HepG2 (cell line): ENCODE results near the gene COX4I2. TPM values are rescaled to one million over a fixed set of nuclear protein-coding genes. Genes with fewer than 3 reads are reported as not detected.

Experiments used
- BRD4 ChIP-seq: sonication (generic); formaldehyde crosslinking; IDR thresholded peaks from 2 replicates; pipeline ENCODE4 v1.4.0; 2020; ENCODE audit warnings: missing genetic modification reagents
- CREM ChIP-seq, 2 experiments: sonication (generic) in 1 of 2; formaldehyde crosslinking in 1 of 2; IDR thresholded peaks; 2 replicates each; pipeline versions ENCODE4 v1.4.0 to v1.6.1; 2016 to 2020; ENCODE audit warnings: antibody characterized with exemption in 1 of 2, mild to moderate bottlenecking in 1 of 2, missing genetic modification reagents in 1 of 2
- GZF1 ChIP-seq: sonication (generic); formaldehyde crosslinking; IDR thresholded peaks from 2 replicates; pipeline ENCODE4 v1.5.1; 2020; ENCODE audit warnings: mild to moderate bottlenecking, missing genetic modification reagents
- IRF2 ChIP-seq: IDR thresholded peaks from 2 replicates; pipeline ENCODE4 v1.6.1; 2018; ENCODE audit warnings: missing genetic modification reagents, missing compliant biosample characterization
- JARID2 ChIP-seq: sonication (generic); formaldehyde crosslinking; IDR thresholded peaks from 2 replicates; pipeline ENCODE4 v1.8.1; 2023; ENCODE audit warnings: missing genetic modification reagents, inconsistent platforms; ENCODE audit not compliant: insufficient replicate concordance
- KLF15 ChIP-seq: sonication (generic); formaldehyde crosslinking; IDR thresholded peaks from 2 replicates; pipeline ENCODE4 v1.8.1; 2023; ENCODE audit warnings: borderline replicate concordance, mild to moderate bottlenecking, inconsistent platforms, missing genetic modification reagents, mixed read lengths
- KMT2A ChIP-seq: sonication (generic); formaldehyde crosslinking; IDR thresholded peaks from 2 replicates; pipeline ENCODE4 v1.4.0; 2020; ENCODE audit warnings: missing genetic modification reagents
- PHB2 ChIP-seq: fragments of 450-650 bp; IDR thresholded peaks from 2 replicates; pipeline ENCODE4 v1.6.1; 2018; ENCODE audit not compliant: partially characterized antibody
- RBM22 ChIP-seq: fragments of 200-400 bp; formaldehyde crosslinking; optimal IDR thresholded peaks from 2 replicates; pipeline ENCODE3; 2017; ENCODE audit warnings: mild to moderate bottlenecking, low read length, moderate library complexity
- RCOR2 ChIP-seq: IDR thresholded peaks from 2 replicates; pipeline ENCODE4 v1.6.1; 2016; ENCODE audit warnings: missing biosample characterization, missing genetic modification reagents
- SAFB2 ChIP-seq: sonication (generic); formaldehyde crosslinking; IDR thresholded peaks from 2 replicates; pipeline ENCODE4 v1.5.1; 2020; ENCODE audit warnings: missing genetic modification reagents, low read depth, mild to moderate bottlenecking, borderline replicate concordance
- ZBTB20 ChIP-seq: sonication (generic); formaldehyde crosslinking; IDR thresholded peaks from 2 replicates; pipeline ENCODE4 v1.8.1; 2023; ENCODE audit warnings: missing genetic modification reagents, low read depth, mild to moderate bottlenecking, borderline replicate concordance
- ZNF354B ChIP-seq: sonication (generic); formaldehyde crosslinking; IDR thresholded peaks from 2 replicates; pipeline ENCODE4 v1.8.0; 2022; ENCODE audit warnings: mild to moderate bottlenecking, missing genetic modification reagents
- ZNF44 ChIP-seq: sonication (generic); formaldehyde crosslinking; IDR thresholded peaks from 2 replicates; pipeline ENCODE4 v1.5.1; 2020; ENCODE audit warnings: mild to moderate bottlenecking, missing genetic modification reagents
- ZNF790 ChIP-seq: sonication (generic); formaldehyde crosslinking; IDR thresholded peaks from 2 replicates; pipeline ENCODE4 v1.8.0; 2022; ENCODE audit warnings: missing genetic modification reagents, mild to moderate bottlenecking, borderline replicate concordance
- polyA plus RNA-seq, 8 experiments: library from polyadenylated mRNA; depleted of rRNA in 3 of 8; stranded (reverse) in 7 of 8; unstranded in 1 of 8; fragments of >200 nt; fragmentation: Illumina TruSeq in 4 of 8; extraction: Trizol in 4 of 8; gene quantifications; 2 replicates each; pipeline versions ENCODE4 v1.2.1 to v1.2.3, GENCODE V29; 2011 to 2016; ENCODE audit warnings: low read depth in 4 of 8, missing spikeins in 1 of 8, mixed read lengths in 1 of 8; ENCODE audit not compliant: insufficient read depth in 1 of 8
- total RNA-seq, 5 experiments: library from RNA; depleted of rRNA; stranded (reverse); fragments of >200 nt; fragmentation: Illumina TruSeq; extraction: Trizol; gene quantifications; 2 replicates each; pipeline ENCODE4 v1.2.3, GENCODE V29; 2016; ENCODE audit warnings: low read depth in 1 of 5
- TF ChIP-seq, protein P1 (sequence below): sonication (generic); formaldehyde crosslinking; IDR thresholded peaks from 2 replicates; pipeline ENCODE4 v1.4.0; 2020; ENCODE audit warnings: low read depth, mild to moderate bottlenecking, missing genetic modification reagents
- TF ChIP-seq, protein P2 (sequence below): sonication (generic); formaldehyde crosslinking; IDR thresholded peaks from 2 replicates; pipeline ENCODE4 v1.5.0; 2020; ENCODE audit warnings: mild to moderate bottlenecking, missing genetic modification reagents, moderate library complexity
- TF ChIP-seq, protein P3 (sequence below), 2 experiments: sonication (generic) in 1 of 2; formaldehyde crosslinking in 1 of 2; IDR thresholded peaks; 2 replicates each; pipeline versions ENCODE4 v1.4.0 to v1.6.1; 2016 to 2020; ENCODE audit warnings: borderline replicate concordance in 1 of 2, low read depth in 1 of 2, mild to moderate bottlenecking in 1 of 2, missing genetic modification reagents in 1 of 2

COX4I2 gene
- total and polyA plus RNA-seq, 2 of the 13 experiments (the other 11 are each of a cell fraction or from before 2014, with no cell fraction given), result 1.1 TPM; not detected in 1

DNA sequence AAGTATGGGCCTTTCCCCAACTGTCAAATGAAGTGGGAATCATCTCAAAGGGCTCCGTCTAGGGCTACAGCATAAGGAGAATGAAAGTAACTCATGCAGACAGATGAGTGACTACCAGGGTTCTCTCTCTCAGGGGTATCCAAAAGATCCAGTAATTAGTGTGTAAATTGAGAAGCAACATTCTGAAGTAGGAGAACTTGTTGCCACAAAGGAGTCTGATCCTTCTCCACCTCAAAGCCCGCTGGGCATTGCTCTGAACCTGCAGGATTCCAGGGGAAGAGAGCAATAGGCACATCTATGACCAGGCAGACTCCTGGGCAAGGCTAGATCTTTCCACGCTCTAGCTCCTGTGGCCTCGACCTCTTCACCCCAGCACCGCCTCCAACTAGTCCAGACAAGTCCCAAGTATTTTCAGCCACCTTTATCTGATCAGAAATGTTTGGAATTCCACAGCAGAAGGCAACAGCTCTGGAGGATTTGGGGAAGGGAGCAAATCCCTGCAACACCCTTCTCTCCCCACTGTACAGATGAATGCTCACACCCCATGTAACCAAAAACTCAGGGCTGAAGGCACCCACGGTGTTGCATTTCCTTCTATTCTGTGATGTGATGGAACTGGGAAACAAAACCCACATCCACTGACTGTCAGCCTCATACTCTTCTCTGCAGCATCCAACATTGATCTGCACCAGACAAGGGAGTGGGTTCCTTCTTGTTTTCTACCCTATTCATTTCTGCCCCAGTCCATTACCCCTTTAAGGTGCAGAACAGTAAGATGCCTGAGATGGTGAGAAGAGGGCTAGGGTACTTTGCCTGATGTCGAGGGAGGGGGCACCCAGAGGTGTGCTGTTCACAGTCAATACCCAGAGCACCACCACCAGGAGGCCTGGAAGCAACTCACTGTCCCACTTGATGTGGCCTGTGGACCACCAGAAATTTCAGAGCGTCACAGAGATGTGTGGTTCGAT lies 41.0 kb downstream of the COX4I2 start (continued):
- TF ChIP-seq CREM (IDR thresholded peaks at IDR 0.05), result peak; percentile 57; the same call in 1 of the 2 replicates
- TF ChIP-seq CREM (CRISPR knock-in tag; IDR thresholded peaks at IDR 0.05), result no peak
- TF ChIP-seq IRF2 (CRISPR knock-in tag), result peak; percentile 61; the same call in 1 of the 2 replicates
- no peak for TF ChIP-seq JARID2 (CRISPR knock-in tag)
- TF ChIP-seq, protein P1, sequence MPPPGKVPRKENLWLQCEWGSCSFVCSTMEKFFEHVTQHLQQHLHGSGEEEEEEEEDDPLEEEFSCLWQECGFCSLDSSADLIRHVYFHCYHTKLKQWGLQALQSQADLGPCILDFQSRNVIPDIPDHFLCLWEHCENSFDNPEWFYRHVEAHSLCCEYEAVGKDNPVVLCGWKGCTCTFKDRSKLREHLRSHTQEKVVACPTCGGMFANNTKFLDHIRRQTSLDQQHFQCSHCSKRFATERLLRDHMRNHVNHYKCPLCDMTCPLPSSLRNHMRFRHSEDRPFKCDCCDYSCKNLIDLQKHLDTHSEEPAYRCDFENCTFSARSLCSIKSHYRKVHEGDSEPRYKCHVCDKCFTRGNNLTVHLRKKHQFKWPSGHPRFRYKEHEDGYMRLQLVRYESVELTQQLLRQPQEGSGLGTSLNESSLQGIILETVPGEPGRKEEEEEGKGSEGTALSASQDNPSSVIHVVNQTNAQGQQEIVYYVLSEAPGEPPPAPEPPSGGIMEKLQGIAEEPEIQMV (CRISPR knock-in tag), result no peak
- no peak for TF ChIP-seq BRD4
- TF ChIP-seq ZNF354B (CRISPR knock-in tag), result no peak
- TF ChIP-seq KMT2A (CRISPR knock-in tag), result peak; percentile 65; the same call in 1 of the 2 replicates
- TF ChIP-seq KLF15 (CRISPR knock-in tag), result no peak
- 0 out of 2 replicates have a peak, but pooled peaks have one; percentile 21 for TF ChIP-seq ZBTB20 (CRISPR knock-in tag)
- TF ChIP-seq RCOR2 (CRISPR knock-in tag), result 0 out of 2 replicates have a peak, but pooled peaks have one; percentile 16
- peak; percentile 53 for TF ChIP-seq RBM22
- no peak for TF ChIP-seq PHB2
- TF ChIP-seq, protein P2, sequence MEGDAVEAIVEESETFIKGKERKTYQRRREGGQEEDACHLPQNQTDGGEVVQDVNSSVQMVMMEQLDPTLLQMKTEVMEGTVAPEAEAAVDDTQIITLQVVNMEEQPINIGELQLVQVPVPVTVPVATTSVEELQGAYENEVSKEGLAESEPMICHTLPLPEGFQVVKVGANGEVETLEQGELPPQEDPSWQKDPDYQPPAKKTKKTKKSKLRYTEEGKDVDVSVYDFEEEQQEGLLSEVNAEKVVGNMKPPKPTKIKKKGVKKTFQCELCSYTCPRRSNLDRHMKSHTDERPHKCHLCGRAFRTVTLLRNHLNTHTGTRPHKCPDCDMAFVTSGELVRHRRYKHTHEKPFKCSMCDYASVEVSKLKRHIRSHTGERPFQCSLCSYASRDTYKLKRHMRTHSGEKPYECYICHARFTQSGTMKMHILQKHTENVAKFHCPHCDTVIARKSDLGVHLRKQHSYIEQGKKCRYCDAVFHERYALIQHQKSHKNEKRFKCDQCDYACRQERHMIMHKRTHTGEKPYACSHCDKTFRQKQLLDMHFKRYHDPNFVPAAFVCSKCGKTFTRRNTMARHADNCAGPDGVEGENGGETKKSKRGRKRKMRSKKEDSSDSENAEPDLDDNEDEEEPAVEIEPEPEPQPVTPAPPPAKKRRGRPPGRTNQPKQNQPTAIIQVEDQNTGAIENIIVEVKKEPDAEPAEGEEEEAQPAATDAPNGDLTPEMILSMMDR (CRISPR knock-in tag), result 0 out of 2 replicates have a peak, but pooled peaks have one; percentile 12
- peak; percentile 30; the same call in 1 of the 2 replicates for TF ChIP-seq ZNF44 (CRISPR knock-in tag)
- TF ChIP-seq GZF1 (CRISPR knock-in tag), result peak; percentile 70; the same call in 1 of the 2 replicates
- TF ChIP-seq, protein P3, sequence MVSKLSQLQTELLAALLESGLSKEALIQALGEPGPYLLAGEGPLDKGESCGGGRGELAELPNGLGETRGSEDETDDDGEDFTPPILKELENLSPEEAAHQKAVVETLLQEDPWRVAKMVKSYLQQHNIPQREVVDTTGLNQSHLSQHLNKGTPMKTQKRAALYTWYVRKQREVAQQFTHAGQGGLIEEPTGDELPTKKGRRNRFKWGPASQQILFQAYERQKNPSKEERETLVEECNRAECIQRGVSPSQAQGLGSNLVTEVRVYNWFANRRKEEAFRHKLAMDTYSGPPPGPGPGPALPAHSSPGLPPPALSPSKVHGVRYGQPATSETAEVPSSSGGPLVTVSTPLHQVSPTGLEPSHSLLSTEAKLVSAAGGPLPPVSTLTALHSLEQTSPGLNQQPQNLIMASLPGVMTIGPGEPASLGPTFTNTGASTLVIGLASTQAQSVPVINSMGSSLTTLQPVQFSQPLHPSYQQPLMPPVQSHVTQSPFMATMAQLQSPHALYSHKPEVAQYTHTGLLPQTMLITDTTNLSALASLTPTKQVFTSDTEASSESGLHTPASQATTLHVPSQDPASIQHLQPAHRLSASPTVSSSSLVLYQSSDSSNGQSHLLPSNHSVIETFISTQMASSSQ (IDR thresholded peaks at IDR 0.05; ENCODE audit: low read depth), result no peak
- TF ChIP-seq, protein P3 (CRISPR knock-in tag; IDR thresholded peaks at IDR 0.05; ENCODE audit: borderline replicate concordance), result peak; percentile 52; the same call in 1 of the 2 replicates
- 0 out of 2 replicates have a peak, but pooled peaks have one; percentile 62 for TF ChIP-seq ZNF790
- TF ChIP-seq SAFB2 (CRISPR knock-in tag), result no peak
